Upper lobe of right lung (tissue), 1 donor: Measurements from ENCODE around the gene SSBP2. TPM values are rescaled to one million over a fixed set of nuclear protein-coding genes. Genes with fewer than 3 reads are reported as not detected.

Experiments used
- ATAC-seq: fragments of 200-7000 bp; cut with Tn5 transposase; one replicate; pipeline ENCODE4 v1.9.1; 2020; ENCODE audit warnings: mild to moderate bottlenecking, moderate library complexity
- DNase-seq: peaks from one replicate; pipeline ENCODE4 v3.0.0-alpha.2; 2020
- H3K27ac ChIP-seq: fragments of 200-600 bp; one replicate; pipeline ENCODE4 v1.8.0; 2022
- H3K27me3 ChIP-seq: fragments of 200-600 bp; one replicate; pipeline ENCODE4 v1.8.0; 2022; ENCODE audit warnings: mild to moderate bottlenecking
- H3K36me3 ChIP-seq: fragments of 200-600 bp; one replicate; pipeline ENCODE4 v1.8.0; 2022
- H3K4me1 ChIP-seq: fragments of 200-600 bp; one replicate; pipeline ENCODE4 v1.8.0; 2022
- H3K4me3 ChIP-seq: fragments of 200-600 bp; one replicate; pipeline ENCODE4 v1.8.0; 2022; ENCODE audit warnings: mild to moderate bottlenecking
- H3K9me3 ChIP-seq: fragments of 200-600 bp; one replicate; pipeline ENCODE4 v1.8.0; 2022
- CTCF ChIP-seq: fragments of 200-600 bp; IDR thresholded peaks from one replicate; pipeline ENCODE4 v1.8.0; 2022; ENCODE audit warnings: antibody characterized with exemption
- intact Hi-C: fragments of 100-400 bp; cut with DNase I; formaldehyde crosslinking; loops from one replicate; pipeline ENCODE4 v1.11.0; 2022
- total RNA-seq: library from RNA; stranded (reverse); fragmentation: NEBNext Ultra II Directional; extraction: Animal tissue kit (Norgen Biotek cat#: 25700); gene quantifications from one replicate; pipeline ENCODE4 v1.2.1, GENCODE V29; 2021
- donor health status: DM: no; HTN: yes; CAD: no; lungs with severe emphysema.

Gene SSBP2
- total RNA-seq, 1 donor from 2014 or later: 43.8 TPM

GRCh38 chr5:81544351-81545018 is 206.4 kb downstream of the SSBP2 start:
- no peak for ATAC-seq
- H3K36me3 ChIP-seq: no peaks in the 10 kb centered on the region
- intact Hi-C loops: no loop called here
- no peak overlapping the region for H3K27ac ChIP-seq
- no peaks in the 10 kb centered on the region for H3K27me3 ChIP-seq
- H3K4me1 ChIP-seq: no peaks in the 10 kb centered on the region
- H3K9me3 ChIP-seq: no peaks in the 10 kb centered on the region
- no peak for TF ChIP-seq CTCF
- no peak for DNase-seq
- H3K4me3 ChIP-seq: no peak overlapping the region

- DNase-seq (no peak), ATAC-seq (no peak)
- no peaks in the 10 kb centered on the region for H3K9me3 ChIP-seq
- no peak overlapping the region for H3K4me3 ChIP-seq
- H3K27ac ChIP-seq: no peak overlapping the region
- intact Hi-C loops: no loop called here
- no peaks in the 10 kb centered on the region for H3K27me3 ChIP-seq
- no peak for TF ChIP-seq CTCF
- no peaks in the 10 kb centered on the region for H3K4me1 ChIP-seq
- no peaks in the 10 kb centered on the region for H3K36me3 ChIP-seq
Measured at GRCh38 chr5:81542242-81542641, 208.7 kb downstream of the SSBP2 start.

- TF ChIP-seq CTCF: no peak
- ATAC-seq (no peak), DNase-seq (no peak)
- H3K4me3 ChIP-seq: no peak overlapping the region
- no peaks in the 10 kb centered on the region for H3K9me3 ChIP-seq
- no peaks in the 10 kb centered on the region for H3K36me3 ChIP-seq
- H3K4me1 ChIP-seq: no peaks in the 10 kb centered on the region
- intact Hi-C loops: no loop called here
- H3K27ac ChIP-seq: no peak overlapping the region
- no peaks in the 10 kb centered on the region for H3K27me3 ChIP-seq
Measured at GRCh38 chr5:81537905-81538547, 212.9 kb downstream of the SSBP2 start.

GRCh38 chr5:81534441-81534840 is 216.5 kb downstream of the SSBP2 start:
- Histone ChIP-seq H3K27ac (no peak overlapping the region), H3K9me3 (no peaks in the 10 kb centered on the region), H3K27me3 (no peaks in the 10 kb centered on the region), H3K4me1 (no peaks in the 10 kb centered on the region), H3K4me3 (no peak overlapping the region), H3K36me3 (no peaks in the 10 kb centered on the region)
- no peak for DNase-seq
- TF ChIP-seq CTCF: no peak
- no peak for ATAC-seq
- intact Hi-C loops: no loop called here

GRCh38 chr5:81533629-81534405 is 217.1 kb downstream of the SSBP2 start:
- intact Hi-C loops: no loop called here
- H3K27me3 ChIP-seq: no peaks in the 10 kb centered on the region
- TF ChIP-seq CTCF: no peak
- H3K4me1 ChIP-seq: no peaks in the 10 kb centered on the region
- no peaks in the 10 kb centered on the region for H3K36me3 ChIP-seq
- DNase-seq (no peak), ATAC-seq (no peak)
- H3K27ac ChIP-seq: no peak overlapping the region
- no peaks in the 10 kb centered on the region for H3K9me3 ChIP-seq
- H3K4me3 ChIP-seq: no peak overlapping the region
